Naive B cell (primary cell): ENCODE results near the gene ZNF148. TPM values are rescaled to one million over a fixed set of nuclear protein-coding genes. Genes with fewer than 3 reads are reported as not detected.
"Not testable (repeated sequence)": the region's sequence is repeated elsewhere in the genome, so short reads cannot be mapped to it uniquely, and the experiment has no call there.

Source experiments
- ATAC-seq, 2 donors: fragments of 150-1000 bp; cut with Tn5 transposase; 2 replicates each; pipeline ENCODE4 v1.10.0; 2021; ENCODE audit warnings: low read depth in 2 of 2, mild to moderate bottlenecking in 2 of 2, moderate library complexity in 2 of 2
- DNase-seq: peaks from one replicate; pipeline ENCODE4 v3.0.0; 2022
- H3K27ac Mint-ChIP-seq, 6 donors: one replicate each; pipeline ENCODE4 v1.8.0; 2020 to 2022; ENCODE audit warnings: mild to moderate bottlenecking in 6 of 6, mixed read lengths in 6 of 6, moderate library complexity in 5 of 6, inconsistent platforms in 2 of 6
- H3K27me3 Mint-ChIP-seq, 3 donors: one replicate each; pipeline ENCODE4 v1.8.0; 2021 to 2022; ENCODE audit warnings: mixed read lengths in 3 of 3, mild to moderate bottlenecking in 1 of 3
- H3K36me3 Mint-ChIP-seq, 2 donors: one replicate each; pipeline ENCODE4 v1.8.0; 2020 to 2022; ENCODE audit warnings: mixed read lengths in 2 of 2, inconsistent platforms in 1 of 2, mild to moderate bottlenecking in 1 of 2
- H3K4me1 Mint-ChIP-seq, 3 donors: one replicate each; pipeline ENCODE4 v1.8.0; 2020 to 2022; ENCODE audit warnings: mixed read lengths in 3 of 3, inconsistent platforms in 1 of 3, mild to moderate bottlenecking in 1 of 3, moderate library complexity in 1 of 3
- H3K4me3 Mint-ChIP-seq, 8 donors: one replicate each; pipeline ENCODE4 v1.8.0; 2020 to 2022; ENCODE audit warnings: mild to moderate bottlenecking in 8 of 8, mixed read lengths in 8 of 8, moderate library complexity in 8 of 8, inconsistent platforms in 2 of 8
- H3K9me3 Mint-ChIP-seq, 7 donors: one replicate each; pipeline ENCODE4 v1.8.0; 2020 to 2022; ENCODE audit warnings: mixed read lengths in 7 of 7, mild to moderate bottlenecking in 5 of 7, inconsistent platforms in 2 of 7, moderate library complexity in 1 of 7
- polyA plus RNA-seq, 6 donors: library from polyadenylated mRNA; unstranded; fragments of 300-500 nt; fragmentation: Illumina TruSeq; gene quantifications; one replicate each; pipeline ENCODE4 v1.2.3, GENCODE V29; 2021; ENCODE audit warnings: low read depth in 6 of 6

The ZNF148 gene, protein sequence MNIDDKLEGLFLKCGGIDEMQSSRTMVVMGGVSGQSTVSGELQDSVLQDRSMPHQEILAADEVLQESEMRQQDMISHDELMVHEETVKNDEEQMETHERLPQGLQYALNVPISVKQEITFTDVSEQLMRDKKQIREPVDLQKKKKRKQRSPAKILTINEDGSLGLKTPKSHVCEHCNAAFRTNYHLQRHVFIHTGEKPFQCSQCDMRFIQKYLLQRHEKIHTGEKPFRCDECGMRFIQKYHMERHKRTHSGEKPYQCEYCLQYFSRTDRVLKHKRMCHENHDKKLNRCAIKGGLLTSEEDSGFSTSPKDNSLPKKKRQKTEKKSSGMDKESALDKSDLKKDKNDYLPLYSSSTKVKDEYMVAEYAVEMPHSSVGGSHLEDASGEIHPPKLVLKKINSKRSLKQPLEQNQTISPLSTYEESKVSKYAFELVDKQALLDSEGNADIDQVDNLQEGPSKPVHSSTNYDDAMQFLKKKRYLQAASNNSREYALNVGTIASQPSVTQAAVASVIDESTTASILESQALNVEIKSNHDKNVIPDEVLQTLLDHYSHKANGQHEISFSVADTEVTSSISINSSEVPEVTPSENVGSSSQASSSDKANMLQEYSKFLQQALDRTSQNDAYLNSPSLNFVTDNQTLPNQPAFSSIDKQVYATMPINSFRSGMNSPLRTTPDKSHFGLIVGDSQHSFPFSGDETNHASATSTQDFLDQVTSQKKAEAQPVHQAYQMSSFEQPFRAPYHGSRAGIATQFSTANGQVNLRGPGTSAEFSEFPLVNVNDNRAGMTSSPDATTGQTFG
- 100 to 1,000 TPM in 2 of 6 donors, 10 to 100 TPM in 4; 81.2 to 102 (median 96.2) TPM for polyA plus RNA-seq

DNA sequence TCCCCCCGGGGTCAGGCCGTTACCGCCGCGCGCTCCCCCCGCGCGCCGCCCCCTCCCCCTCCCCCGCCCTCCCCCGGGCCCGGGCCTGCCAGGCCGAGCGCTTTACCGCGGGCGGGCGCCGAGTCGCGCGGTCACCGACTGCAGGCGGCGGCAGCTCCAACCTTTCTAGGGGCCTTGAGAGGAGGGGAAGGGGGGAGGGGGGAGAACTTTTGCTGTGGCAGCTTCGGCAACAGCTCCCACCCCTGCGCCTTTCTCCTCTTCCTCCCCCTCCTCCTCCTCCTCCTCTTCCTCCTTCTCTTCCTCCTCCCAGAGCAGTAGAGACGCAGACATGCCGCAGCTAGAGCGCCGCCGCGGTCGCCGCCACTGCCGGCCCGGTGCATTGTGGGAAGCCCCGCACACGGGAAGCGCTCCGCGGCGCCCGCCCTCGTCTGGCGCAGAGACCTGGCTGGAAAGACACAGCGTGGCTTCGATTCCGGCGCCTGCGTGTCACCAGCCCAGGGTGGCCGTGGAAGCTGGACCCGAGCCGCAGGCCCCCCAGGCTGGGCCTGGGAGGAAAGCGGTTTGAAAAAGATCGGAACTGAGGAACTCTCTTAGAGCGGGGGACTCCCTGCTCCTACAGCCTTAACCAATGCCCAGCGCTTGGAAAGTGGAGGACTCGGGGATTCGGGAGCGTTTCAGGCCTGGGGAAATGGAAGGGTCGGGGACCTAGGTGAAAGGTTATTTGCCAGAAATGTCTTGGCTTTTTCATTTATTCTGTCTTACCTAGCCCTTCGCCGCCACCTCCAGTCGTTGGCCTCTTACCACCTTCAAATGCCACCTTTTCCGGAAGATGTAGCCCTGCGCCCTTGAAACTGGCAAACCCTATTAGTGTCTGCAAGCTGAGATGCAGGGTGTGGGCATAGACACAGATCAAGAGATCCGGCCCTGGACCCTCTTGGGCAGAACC lies at the start of gene ZNF148:
TSS of gene ZNF148 (minus strand) at position 330 of the 946 bp plus-strand sequence. CDS start 61,685 bp downstream, outside the sequence.
- no peaks in the 10 kb centered on the region for H3K27me3 Mint-ChIP-seq
- H3K4me3 Mint-ChIP-seq = peak within 1 kb of the TSS; percentile 92 to 100 (median 96)
- peaks cover 0 to 2% of the 10 kb centered on the region in 2 donors for H3K36me3 Mint-ChIP-seq
- H3K27ac Mint-ChIP-seq = peak within 1 kb of the TSS; percentile 95 to 99 (median 98)
- peak; percentile 91 to 92 for ATAC-seq
- peaks cover 38 to 53% (median 44%) of the 10 kb centered on the region in 3 donors for H3K4me1 Mint-ChIP-seq
- H3K9me3 Mint-ChIP-seq = no peaks in the 10 kb centered on the region
- DNase-seq = peak; percentile 90

DNA sequence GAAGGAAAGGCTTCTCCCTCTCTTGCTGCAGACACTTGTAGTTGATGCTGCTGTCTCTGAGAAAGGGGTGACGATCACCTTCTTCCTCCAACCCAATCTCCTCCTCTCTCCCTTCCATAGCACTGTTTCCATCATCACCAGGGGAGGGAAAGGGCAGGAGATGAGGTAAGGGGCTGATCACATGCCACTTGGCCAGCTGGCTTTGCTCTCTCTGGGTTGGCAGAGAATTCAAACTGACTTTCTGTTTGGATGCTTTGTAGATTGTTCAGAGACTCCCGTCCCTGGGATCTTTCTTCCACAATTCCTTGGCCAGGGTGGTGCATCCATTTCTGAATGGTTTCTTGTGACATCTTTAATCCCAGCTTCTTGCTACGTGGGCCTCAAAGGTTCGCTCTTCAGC lies 43.2 kb upstream of the ZNF148 start:
- Mint-ChIP-seq H3K9me3 (peaks cover 0 to 9% (median 6%) of the 10 kb centered on the region in 7 donors), H3K4me1 (no peaks in the 10 kb centered on the region), H3K27ac (no peak overlapping the region), H3K4me3 (no peak overlapping the region), H3K27me3 (peaks cover 0 to 8% (median 0%) of the 10 kb centered on the region in 3 donors), H3K36me3 (no peaks in the 10 kb centered on the region)
- no peak for DNase-seq
- ATAC-seq = no peak

GRCh38 chr3:125416235-125416634 lies 41.1 kb upstream of the ZNF148 start:
- Mint-ChIP-seq H3K4me3 (no peak overlapping the region), H3K9me3 (peaks cover 0 to 9% (median 5%) of the 10 kb centered on the region in 7 donors), H3K27me3 (peaks cover 10 to 17% (median 10%) of the 10 kb centered on the region in 3 donors), H3K36me3 (no peaks in the 10 kb centered on the region), H3K27ac (no peak overlapping the region), H3K4me1 (no peaks in the 10 kb centered on the region)
- ATAC-seq (no peak), DNase-seq (no peak)

DNA sequence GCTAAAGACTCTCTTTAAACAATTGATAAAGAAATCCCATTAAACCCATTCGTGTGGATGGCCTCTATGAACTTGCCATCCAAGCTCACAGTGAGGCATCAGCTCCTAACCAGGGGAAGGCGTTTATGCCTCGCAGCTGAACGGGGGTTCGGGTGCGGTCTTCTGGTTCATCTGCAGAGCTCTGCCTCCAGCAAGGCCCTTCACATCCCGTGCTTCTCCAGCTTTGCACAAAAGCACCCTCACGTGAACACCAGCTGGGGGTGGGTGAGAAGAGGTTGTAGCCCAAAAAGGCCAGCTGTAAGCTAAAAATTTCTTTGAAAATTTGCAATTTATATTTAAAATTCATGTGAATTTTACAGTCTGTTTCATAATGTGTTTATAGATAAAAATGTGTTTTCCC lies 39.5 kb upstream of the ZNF148 start:
- Mint-ChIP-seq H3K27me3 (peaks cover 18 to 25% (median 24%) of the 10 kb centered on the region in 3 donors), H3K36me3 (no peaks in the 10 kb centered on the region), H3K4me3 (no peak overlapping the region), H3K4me1 (no peaks in the 10 kb centered on the region), H3K27ac (no peak overlapping the region), H3K9me3 (peaks cover 0 to 6% (median 3%) of the 10 kb centered on the region in 7 donors)
- ATAC-seq (no peak), DNase-seq (no peak)

GRCh38 chr3:125410922-125411321 lies 35.8 kb upstream of the ZNF148 start:
- H3K9me3 Mint-ChIP-seq = peaks cover 0 to 6% (median 4%) of the 10 kb centered on the region in 7 donors
- peaks cover 24 to 39% (median 33%) of the 10 kb centered on the region in 3 donors for H3K27me3 Mint-ChIP-seq
- H3K4me3 Mint-ChIP-seq = no peak overlapping the region
- no peak for DNase-seq
- ATAC-seq = no peak
- peaks cover 0 to 5% of the 10 kb centered on the region in 2 donors for H3K36me3 Mint-ChIP-seq
- H3K27ac Mint-ChIP-seq = no peak overlapping the region
- no peaks in the 10 kb centered on the region for H3K4me1 Mint-ChIP-seq

GRCh38 chr3:125406070-125406469 lies 30.9 kb upstream of the ZNF148 start:
- H3K27me3 Mint-ChIP-seq = peaks cover 20 to 29% (median 25%) of the 10 kb centered on the region in 3 donors
- H3K27ac Mint-ChIP-seq = peak overlapping the region in 1 of 6 donors; percentile 87
- no peaks in the 10 kb centered on the region for H3K4me1 Mint-ChIP-seq
- no peak overlapping the region for H3K4me3 Mint-ChIP-seq
- DNase-seq (no peak), ATAC-seq (no peak)
- peaks cover 4 to 16% of the 10 kb centered on the region in 2 donors for H3K36me3 Mint-ChIP-seq
- H3K9me3 Mint-ChIP-seq = peaks cover 5 to 19% (median 10%) of the 10 kb centered on the region in 7 donors

GRCh38 chr3:125405515-125405914 lies 30.4 kb upstream of the ZNF148 start:
- H3K4me1 Mint-ChIP-seq, DNase-seq, ATAC-seq, H3K4me3 Mint-ChIP-seq: not testable (repeated sequence)
- peak overlapping the region in 1 of 6 donors; percentile 44 for H3K27ac Mint-ChIP-seq
- H3K9me3 Mint-ChIP-seq = peaks cover 5 to 19% (median 10%) of the 10 kb centered on the region in 7 donors
- peaks cover 4 to 16% of the 10 kb centered on the region in 2 donors for H3K36me3 Mint-ChIP-seq
- H3K27me3 Mint-ChIP-seq = peaks cover 17 to 29% (median 26%) of the 10 kb centered on the region in 3 donors

DNA sequence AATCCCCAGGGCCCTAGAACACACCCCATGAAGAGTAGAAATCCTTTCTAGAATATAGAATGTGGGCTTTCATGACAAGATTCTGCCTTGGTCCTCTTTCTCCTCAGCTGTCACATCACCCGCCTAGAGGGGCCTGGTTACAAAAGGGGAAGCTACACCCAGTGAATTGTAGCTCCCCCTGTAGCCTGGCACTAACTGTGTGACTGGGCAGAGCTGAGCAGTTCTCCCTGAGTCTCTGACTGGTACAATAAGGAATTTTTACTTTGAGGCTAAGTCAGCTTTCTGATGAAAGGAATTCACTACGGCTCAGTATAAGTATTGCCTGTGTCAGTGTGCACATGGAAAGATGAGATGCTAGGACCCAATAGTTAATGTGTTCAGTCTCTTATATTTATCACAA lies 28.7 kb upstream of the ZNF148 start:
- no peak overlapping the region for H3K4me3 Mint-ChIP-seq
- H3K9me3 Mint-ChIP-seq = peaks cover 5 to 19% (median 10%) of the 10 kb centered on the region in 7 donors
- H3K4me1 Mint-ChIP-seq = no peaks in the 10 kb centered on the region
- ATAC-seq = no peak
- no peak overlapping the region for H3K27ac Mint-ChIP-seq
- H3K27me3 Mint-ChIP-seq = peaks cover 7 to 20% (median 17%) of the 10 kb centered on the region in 3 donors
- peaks cover 4 to 16% of the 10 kb centered on the region in 2 donors for H3K36me3 Mint-ChIP-seq
- DNase-seq = no peak

DNA sequence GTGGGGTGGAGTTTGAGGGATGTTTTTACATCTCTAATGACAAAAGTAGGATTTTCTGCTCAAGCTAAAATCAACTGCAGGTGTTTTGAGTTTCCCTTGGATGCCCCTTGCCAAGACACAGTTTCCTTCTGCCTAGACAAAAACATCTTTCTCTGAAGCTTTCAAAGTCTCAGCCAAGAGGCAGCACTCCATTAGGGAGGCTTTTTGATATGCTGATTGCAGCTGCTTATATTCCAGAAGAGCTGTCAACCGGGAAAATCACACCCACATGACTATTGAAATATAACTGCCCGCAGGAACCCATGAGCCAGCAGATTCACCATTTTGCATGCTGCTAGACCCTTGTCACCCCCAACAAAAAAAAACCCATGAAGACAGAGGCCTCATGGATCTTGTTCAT lies 27.5 kb upstream of the ZNF148 start:
- Mint-ChIP-seq H3K27me3 (peaks cover 15 to 28% (median 27%) of the 10 kb centered on the region in 3 donors), H3K4me1 (no peaks in the 10 kb centered on the region), H3K4me3 (no peak overlapping the region), H3K9me3 (peaks cover 6 to 19% (median 10%) of the 10 kb centered on the region in 7 donors), H3K27ac (no peak overlapping the region), H3K36me3 (peaks cover 4 to 24% of the 10 kb centered on the region in 2 donors)
- DNase-seq (no peak), ATAC-seq (no peak)

- no peak overlapping the region for H3K4me3 Mint-ChIP-seq
- DNase-seq (no peak), ATAC-seq (no peak)
- H3K4me1 Mint-ChIP-seq = no peaks in the 10 kb centered on the region
- H3K36me3 Mint-ChIP-seq = peaks cover 4 to 32% of the 10 kb centered on the region in 2 donors
- peaks cover 6 to 19% (median 10%) of the 10 kb centered on the region in 7 donors for H3K9me3 Mint-ChIP-seq
- H3K27ac Mint-ChIP-seq = no peak overlapping the region
- H3K27me3 Mint-ChIP-seq = peaks cover 19 to 38% (median 33%) of the 10 kb centered on the region in 3 donors
Observed at GRCh38 chr3:125401402-125401801, 26.3 kb upstream of the ZNF148 start.

- Mint-ChIP-seq H3K27ac (no peak overlapping the region), H3K36me3 (peaks cover 0 to 19% of the 10 kb centered on the region in 2 donors)
- ATAC-seq = no peak
Observed at GRCh38 chr3:125398952-125399351, 23.8 kb upstream of the ZNF148 start.

DNA sequence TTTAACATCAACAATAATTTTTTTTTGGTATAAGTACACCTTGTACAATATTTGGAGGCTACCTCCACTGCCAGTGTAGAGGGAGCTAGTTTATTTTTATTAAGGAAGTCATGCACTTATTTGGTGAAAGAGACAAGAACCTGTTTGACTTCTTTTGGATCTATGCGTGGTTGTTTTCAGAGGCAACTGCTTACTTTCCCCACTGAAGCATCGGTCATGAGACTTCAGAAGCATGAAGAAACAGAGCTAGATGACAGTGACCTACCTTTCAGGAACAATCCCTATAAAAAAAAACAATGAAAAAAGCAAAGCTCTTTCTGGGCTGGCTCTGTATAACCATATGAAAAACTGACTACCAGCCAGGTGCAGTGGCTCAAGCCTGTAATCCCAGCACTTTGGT lies 20.0 kb upstream of the ZNF148 start:
- Mint-ChIP-seq H3K9me3 (peaks cover 0 to 4% (median 0%) of the 10 kb centered on the region in 7 donors), H3K4me3 (no peak overlapping the region), H3K4me1 (no peaks in the 10 kb centered on the region), H3K36me3 (peaks cover 0 to 19% of the 10 kb centered on the region in 2 donors), H3K27ac (no peak overlapping the region), H3K27me3 (peaks cover 26 to 37% (median 28%) of the 10 kb centered on the region in 3 donors)
- DNase-seq = no peak
- ATAC-seq = no peak

More at GRCh38 chr3:125398952-125399351, 23.8 kb upstream of the ZNF148 start:
- H3K9me3 Mint-ChIP-seq = peaks cover 0 to 4% (median 0%) of the 10 kb centered on the region in 7 donors
- H3K27me3 Mint-ChIP-seq = peaks cover 33 to 36% (median 33%) of the 10 kb centered on the region in 3 donors
- H3K4me1 Mint-ChIP-seq = no peaks in the 10 kb centered on the region
- no peak overlapping the region for H3K4me3 Mint-ChIP-seq
- no peak for DNase-seq
